ENCODE results near the gene TRAF4.

DNA sequence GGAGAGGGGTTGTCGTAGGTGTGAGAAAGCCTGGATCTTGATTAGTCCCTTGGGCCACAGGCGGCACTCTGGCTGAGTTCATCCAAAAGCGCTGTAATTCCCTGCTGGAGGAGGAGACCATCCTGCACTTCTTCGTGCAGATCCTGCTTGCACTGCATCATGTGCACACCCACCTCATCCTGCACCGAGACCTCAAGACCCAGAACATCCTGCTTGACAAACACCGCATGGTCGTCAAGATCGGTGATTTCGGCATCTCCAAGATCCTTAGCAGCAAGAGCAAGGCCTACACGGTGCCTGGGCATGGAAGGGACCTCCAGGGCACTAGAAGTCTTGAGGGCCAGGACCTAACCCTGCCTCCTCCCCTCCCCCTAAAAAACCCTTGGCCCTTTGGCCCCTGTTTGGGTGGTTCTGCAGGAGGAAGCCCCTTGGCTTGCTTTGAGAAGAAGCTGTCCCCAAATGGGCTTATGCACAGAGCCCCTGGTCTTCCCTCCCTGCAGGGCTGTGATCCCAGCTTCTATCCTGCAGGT is 9.0 kb upstream of the TRAF4 start:
- TF ChIP-seq, protein P1, sequence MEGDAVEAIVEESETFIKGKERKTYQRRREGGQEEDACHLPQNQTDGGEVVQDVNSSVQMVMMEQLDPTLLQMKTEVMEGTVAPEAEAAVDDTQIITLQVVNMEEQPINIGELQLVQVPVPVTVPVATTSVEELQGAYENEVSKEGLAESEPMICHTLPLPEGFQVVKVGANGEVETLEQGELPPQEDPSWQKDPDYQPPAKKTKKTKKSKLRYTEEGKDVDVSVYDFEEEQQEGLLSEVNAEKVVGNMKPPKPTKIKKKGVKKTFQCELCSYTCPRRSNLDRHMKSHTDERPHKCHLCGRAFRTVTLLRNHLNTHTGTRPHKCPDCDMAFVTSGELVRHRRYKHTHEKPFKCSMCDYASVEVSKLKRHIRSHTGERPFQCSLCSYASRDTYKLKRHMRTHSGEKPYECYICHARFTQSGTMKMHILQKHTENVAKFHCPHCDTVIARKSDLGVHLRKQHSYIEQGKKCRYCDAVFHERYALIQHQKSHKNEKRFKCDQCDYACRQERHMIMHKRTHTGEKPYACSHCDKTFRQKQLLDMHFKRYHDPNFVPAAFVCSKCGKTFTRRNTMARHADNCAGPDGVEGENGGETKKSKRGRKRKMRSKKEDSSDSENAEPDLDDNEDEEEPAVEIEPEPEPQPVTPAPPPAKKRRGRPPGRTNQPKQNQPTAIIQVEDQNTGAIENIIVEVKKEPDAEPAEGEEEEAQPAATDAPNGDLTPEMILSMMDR (IDR thresholded peaks at IDR 0.05) = no peak
- TF ChIP-seq POLR2A (IDR thresholded peaks at IDR 0.05) = no peak

Data from Peyer's patch (tissue), 4 donors.